ENCODE data around the gene RBMS1. TPM values are rescaled to one million over a fixed set of nuclear protein-coding genes. Genes with fewer than 3 reads are reported as not detected.
A peak's percentile ranks its signal among the peaks of the same experiment; 100 is the strongest.

Gene RBMS1
- total and polyA plus RNA-seq, 4 donors, result 49.5 to 215 (median 76.3) TPM

GRCh38 chr2:160431441-160431840 is 62.2 kb downstream of the RBMS1 start:
- no peak for TF ChIP-seq CTCF (IDR thresholded peaks at IDR 0.05; ENCODE audit: control extremely low read depth, extremely low read depth)
- no peak overlapping the region for H3K9ac ChIP-seq (ENCODE audit: insufficient read depth in 1 of 2, low read length in 2 of 2)
- no peak for DNase-seq
- H3K27ac ChIP-seq (ENCODE audit: low read depth in 1 of 2, low read length in 1 of 2), result no peak overlapping the region
- ATAC-seq (ENCODE audit: insufficient read depth, low FRiP score), result no peak
- H3K36me3 ChIP-seq (ENCODE audit: control insufficient read depth in 4 of 4, insufficient read depth in 4 of 4, low read length in 4 of 4), result peaks cover 0 to 5% (median 2%) of the 10 kb centered on the region in 4 donors
- no peak overlapping the region for H3K4me3 ChIP-seq
- peaks cover 0 to 4% (median 2%) of the 10 kb centered on the region in 4 donors for H3K9me3 ChIP-seq (ENCODE audit: control insufficient read depth in 4 of 4, insufficient read depth in 3 of 4, low read length in 3 of 4)
- WGBS, 2 donors, result 93 to 97% methylated on average over 1 of the region's 1 CpG
- H3K27me3 ChIP-seq (ENCODE audit: control insufficient read depth in 3 of 3, insufficient read depth in 3 of 3, low read length in 2 of 3), result no peaks in the 10 kb centered on the region
- H3K4me1 ChIP-seq (ENCODE audit: control insufficient read depth in 5 of 5, insufficient read depth in 5 of 5, low read length in 5 of 5), result peaks cover 3 to 46% (median 19%) of the 10 kb centered on the region in 5 donors

DNA sequence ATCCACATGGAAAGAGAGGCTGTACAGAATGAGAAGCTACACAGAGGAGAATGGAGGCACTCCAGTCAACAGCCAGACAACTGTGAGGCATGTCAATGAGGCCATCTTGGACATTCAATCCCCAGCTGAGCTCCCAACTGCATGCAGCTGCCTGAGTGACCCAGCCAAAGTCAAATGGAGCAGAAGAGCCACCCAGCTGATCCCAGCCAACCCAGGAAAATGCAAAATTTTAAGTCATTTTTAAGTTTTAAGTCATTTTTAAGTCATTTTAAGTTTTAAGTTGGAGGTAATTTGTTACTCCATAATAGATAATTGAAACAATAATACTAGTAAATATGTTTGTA is 63.6 kb downstream of the RBMS1 start:
- TF ChIP-seq CTCF (IDR thresholded peaks at IDR 0.05; ENCODE audit: control extremely low read depth, extremely low read depth), result no peak
- no peak for ATAC-seq (ENCODE audit: insufficient read depth, low FRiP score)
- peak overlapping the region in 1 of 2 donors; percentile 71 for H3K27ac ChIP-seq (ENCODE audit: low read depth in 1 of 2, low read length in 1 of 2)
- no peaks in the 10 kb centered on the region for H3K27me3 ChIP-seq (ENCODE audit: control insufficient read depth in 3 of 3, insufficient read depth in 3 of 3, low read length in 2 of 3)
- no peak overlapping the region for H3K4me3 ChIP-seq
- peaks cover 0 to 5% (median 2%) of the 10 kb centered on the region in 4 donors for H3K36me3 ChIP-seq (ENCODE audit: control insufficient read depth in 4 of 4, insufficient read depth in 4 of 4, low read length in 4 of 4)
- peaks cover 3 to 60% (median 26%) of the 10 kb centered on the region in 5 donors for H3K4me1 ChIP-seq (ENCODE audit: control insufficient read depth in 5 of 5, insufficient read depth in 5 of 5, low read length in 5 of 5)
- H3K9ac ChIP-seq (ENCODE audit: insufficient read depth in 1 of 2, low read length in 2 of 2), result no peak overlapping the region
- no peak for DNase-seq
- peaks cover 0 to 4% (median 2%) of the 10 kb centered on the region in 4 donors for H3K9me3 ChIP-seq (ENCODE audit: control insufficient read depth in 4 of 4, insufficient read depth in 3 of 4, low read length in 3 of 4)

DNA sequence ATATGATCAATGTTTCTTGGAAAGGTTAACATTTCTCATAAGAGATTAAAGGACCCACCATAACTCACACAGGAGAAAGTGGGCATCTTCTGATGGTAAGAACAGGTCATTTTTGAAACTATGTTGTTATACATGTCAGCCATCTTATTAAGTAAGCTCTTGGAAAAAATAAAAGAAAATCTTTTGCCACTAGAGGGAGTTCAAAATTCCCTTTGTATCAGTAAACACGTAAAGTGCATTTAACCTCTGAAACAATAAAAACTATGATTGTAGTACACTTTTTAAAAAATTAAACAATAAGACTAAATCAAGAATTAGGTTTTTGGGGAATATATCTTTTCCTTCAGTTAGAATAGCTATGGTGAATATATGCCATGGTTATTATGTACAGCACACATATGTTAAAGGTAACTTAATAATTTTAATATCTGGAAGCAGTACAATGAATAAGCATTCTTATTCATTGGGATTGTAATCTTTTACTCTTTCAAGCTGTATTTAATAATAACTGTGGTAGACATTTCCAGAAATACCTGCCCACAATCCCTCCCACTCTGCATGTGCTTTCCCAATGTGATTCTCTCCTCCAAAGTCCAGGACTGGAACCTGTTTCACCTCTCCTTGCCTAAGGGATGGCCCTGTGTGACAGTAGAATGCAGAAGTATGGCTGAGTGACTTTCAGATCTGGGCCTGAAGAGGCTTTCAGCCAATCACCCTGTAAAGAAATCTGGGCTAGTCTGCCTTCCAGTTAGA is 64.2 kb downstream of the RBMS1 start:
- WGBS, 2 donors, result 18 to 30% methylated on average over 1 of the region's 1 CpG
- peaks cover 0 to 4% (median 2%) of the 10 kb centered on the region in 4 donors for H3K9me3 ChIP-seq (ENCODE audit: control insufficient read depth in 4 of 4, insufficient read depth in 3 of 4, low read length in 3 of 4)
- ATAC-seq (ENCODE audit: insufficient read depth, low FRiP score) (no peak), DNase-seq (peak in 2 of 3 donors; percentile 88 to 90)
- no peaks in the 10 kb centered on the region for H3K27me3 ChIP-seq (ENCODE audit: control insufficient read depth in 3 of 3, insufficient read depth in 3 of 3, low read length in 2 of 3)
- H3K36me3 ChIP-seq (ENCODE audit: control insufficient read depth in 4 of 4, insufficient read depth in 4 of 4, low read length in 4 of 4), result peaks cover 0 to 5% (median 2%) of the 10 kb centered on the region in 4 donors
- TF ChIP-seq CTCF (IDR thresholded peaks at IDR 0.05; ENCODE audit: control extremely low read depth, extremely low read depth), result peak; percentile 23
- H3K4me3 ChIP-seq, result no peak overlapping the region
- H3K27ac ChIP-seq (ENCODE audit: low read depth in 1 of 2, low read length in 1 of 2), result peak overlapping the region; percentile 33 to 71
- peaks cover 3 to 58% (median 25%) of the 10 kb centered on the region in 5 donors for H3K4me1 ChIP-seq (ENCODE audit: control insufficient read depth in 5 of 5, insufficient read depth in 5 of 5, low read length in 5 of 5)
- H3K9ac ChIP-seq (ENCODE audit: insufficient read depth in 1 of 2, low read length in 2 of 2), result no peak overlapping the region

Measured in lung (tissue), 12 donors.